HTERT RPE-1 (cell line): ENCODE data around the gene VPS16.
"Not testable (repeated sequence)": the region's sequence is repeated elsewhere in the genome, so short reads cannot be mapped to it uniquely, and the experiment has no call there.

ENCODE experiments used
- in situ Hi-C: fragments of 300-500 bp; cut with MboI; formaldehyde crosslinking; loops from 4 replicates; pipeline ENCODE4 v1.14.3; 2020; ENCODE audit warnings: low sequenced_read_pairs

VPS16 gene

DNA sequence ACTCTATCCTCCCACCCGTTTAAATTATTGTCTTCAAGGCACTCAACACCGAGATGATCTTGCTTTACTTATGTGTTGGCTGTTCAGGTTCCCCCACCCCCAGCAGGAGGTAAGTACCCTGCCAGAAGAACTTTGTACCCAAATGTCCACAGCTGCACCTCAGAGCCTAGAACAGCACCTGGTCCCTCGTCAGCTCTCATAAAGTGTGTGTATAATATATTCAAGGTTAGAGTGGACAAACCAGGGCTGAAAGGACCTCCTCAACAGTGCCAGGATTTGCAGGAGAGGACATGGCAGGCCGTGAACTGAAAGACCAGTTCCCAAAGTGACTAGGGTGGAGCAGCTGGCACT, 34.2 kb upstream of the VPS16 start:
- in situ Hi-C loops: no loop called here

DNA sequence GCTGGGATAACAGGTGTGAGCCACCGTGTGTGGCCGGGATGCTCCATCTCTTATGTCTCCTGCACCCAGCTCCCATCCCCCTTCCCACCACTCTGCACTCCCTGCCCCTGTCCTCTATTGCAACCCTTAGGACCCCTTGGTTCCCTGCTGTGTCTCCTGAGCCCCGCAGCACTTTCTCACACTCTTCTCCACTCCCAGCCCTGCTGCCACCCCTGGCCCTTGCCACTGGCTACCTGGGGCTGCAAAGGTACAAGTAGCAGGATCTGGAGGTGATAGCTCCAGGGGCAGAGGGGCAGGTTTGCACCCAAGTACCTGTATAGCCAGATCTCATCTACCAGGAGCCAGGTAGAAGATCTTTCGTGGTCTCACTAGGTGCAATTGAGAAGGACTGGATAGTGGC, 33.5 kb upstream of the VPS16 start:
- in situ Hi-C loops: no loop called here

DNA sequence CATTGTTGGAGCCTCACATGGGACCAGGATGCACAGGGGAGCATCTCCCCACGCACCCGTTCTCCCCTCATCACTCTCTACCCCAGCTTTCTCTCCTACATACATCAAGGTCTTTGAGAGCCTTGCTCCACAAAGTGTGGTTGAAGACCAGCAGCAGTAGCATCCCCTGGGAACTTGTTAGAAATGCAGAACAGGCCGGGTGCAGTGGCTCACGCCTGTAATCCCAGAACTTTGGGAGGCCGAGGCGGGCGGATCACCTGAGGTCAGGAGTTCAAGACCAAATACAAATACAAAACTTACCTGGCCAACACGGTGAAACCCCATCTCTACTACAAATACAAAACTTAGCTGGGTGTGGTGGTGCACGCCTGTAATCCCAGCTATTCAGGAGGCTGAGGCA, 32.6 kb upstream of the VPS16 start:
- in situ Hi-C loops: not testable (repeated sequence)

DNA sequence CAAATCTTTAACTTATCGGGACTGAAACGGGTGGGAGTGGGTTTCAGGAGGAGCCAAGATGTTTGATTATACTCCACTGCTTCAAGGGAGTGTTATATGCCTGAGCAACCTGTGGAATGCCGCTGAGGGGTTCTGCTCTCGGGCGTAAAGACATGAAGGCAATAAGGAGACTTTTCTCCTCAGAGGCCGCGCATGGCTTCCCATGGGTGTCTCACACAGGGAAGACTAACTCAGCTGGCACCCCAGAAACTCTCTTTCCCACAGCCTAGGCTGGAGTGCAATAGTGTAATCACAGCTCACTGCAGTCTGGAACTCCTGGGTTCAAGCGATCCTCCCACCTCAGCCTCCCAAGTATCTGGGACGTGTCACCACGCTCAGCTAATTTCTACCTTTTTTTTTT, 30.9 kb upstream of the VPS16 start:
- in situ Hi-C loops: no loop called here

DNA sequence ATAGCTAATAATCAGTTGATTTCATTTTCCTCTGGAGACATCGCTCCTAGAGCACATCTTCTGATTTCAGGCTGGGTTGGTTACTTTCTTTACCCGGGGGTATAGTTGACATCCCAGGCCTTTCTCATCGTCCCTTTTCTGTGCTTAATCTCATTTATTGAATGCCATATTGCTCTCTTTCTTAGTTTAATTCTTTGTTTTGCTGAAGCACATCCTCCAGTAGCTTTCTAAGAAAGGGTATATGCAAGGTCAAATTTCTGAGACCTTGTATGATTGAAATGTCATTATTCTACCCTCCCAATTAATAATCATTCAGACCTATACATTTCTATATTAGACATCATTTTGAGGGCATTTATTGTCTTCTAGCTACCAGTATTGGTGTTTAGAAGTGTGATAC, 28.4 kb upstream of the VPS16 start:
- in situ Hi-C loops: no loop called here

DNA sequence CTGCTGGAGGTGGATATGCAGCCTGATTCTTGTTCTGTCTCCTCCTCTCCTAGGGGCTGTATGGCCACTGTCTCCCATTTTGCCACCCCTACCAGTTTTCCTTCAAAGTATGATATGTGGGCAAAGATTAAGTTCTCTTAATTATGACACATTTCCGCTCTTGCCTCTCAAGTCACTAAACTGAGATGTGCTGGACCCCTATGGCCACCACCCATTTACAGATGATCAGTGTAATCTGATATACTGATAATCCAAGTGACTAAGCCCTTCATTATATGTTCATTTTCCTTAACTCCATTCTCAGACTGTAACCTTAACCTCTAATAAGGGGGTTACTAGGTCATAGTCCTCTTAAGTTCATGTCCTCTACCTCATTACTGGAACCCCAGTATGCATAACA, 26.5 kb upstream of the VPS16 start:
- in situ Hi-C loops: no loop called here

DNA sequence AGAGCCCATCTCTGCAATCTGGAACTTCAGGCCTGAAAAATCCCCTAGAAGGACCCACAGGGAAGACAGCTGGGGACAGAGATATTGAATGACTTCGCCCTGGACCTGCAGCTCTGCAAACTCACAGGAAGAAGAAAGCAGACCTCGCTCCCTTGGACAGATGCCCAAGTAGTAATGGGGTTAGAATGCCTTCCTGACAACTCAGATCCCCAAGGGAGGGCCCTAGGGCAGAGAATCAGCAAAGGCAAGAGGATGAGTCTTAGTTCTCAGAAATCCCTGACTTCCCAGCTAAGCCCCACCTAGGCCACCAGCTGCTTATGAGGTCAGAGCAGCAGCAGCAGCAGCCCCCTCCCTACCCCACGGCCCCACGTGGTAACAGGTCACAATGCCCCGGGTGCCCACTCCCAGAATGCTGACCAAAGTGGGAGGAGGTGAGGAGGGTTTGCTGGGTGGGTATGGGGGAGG, 25.9 kb upstream of the VPS16 start, which contains the start of gene C20orf141:
Gene C20orf141 (plus strand): TSS at position 401 of the 465 bp plus-strand sequence. CDS start 198 bp downstream, outside the sequence.
- in situ Hi-C loops: no loop called here

DNA sequence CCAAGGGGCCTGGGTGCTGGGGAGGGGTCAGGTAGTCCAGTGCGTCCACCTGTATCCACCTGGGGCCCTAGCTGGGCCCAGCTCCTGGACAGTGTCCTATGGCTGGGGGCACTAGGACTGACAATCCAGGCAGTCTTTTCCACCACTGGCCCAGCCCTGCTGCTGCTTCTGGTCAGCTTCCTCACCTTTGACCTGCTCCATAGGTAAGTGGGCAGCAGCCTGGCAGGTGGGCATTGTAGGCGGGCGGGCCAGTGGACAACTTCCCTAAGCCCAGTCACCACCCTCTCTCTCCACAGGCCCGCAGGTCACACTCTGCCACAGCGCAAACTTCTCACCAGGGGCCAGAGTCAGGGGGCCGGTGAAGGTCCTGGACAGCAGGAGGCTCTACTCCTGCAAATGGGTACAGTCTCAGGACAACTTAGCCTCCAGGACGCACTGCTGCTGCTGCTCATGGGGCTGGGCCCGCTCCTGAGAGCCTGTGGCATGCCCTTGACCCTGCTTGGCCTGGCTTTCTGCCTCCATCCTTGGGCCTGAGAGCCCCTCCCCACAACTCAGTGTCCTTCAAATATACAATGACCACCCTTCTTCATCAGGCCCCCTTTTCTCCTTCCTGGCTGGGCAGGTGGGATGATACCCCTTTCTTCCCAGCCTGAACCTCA, 25.2 kb upstream of the VPS16 start:
- in situ Hi-C loops: no loop called here

DNA sequence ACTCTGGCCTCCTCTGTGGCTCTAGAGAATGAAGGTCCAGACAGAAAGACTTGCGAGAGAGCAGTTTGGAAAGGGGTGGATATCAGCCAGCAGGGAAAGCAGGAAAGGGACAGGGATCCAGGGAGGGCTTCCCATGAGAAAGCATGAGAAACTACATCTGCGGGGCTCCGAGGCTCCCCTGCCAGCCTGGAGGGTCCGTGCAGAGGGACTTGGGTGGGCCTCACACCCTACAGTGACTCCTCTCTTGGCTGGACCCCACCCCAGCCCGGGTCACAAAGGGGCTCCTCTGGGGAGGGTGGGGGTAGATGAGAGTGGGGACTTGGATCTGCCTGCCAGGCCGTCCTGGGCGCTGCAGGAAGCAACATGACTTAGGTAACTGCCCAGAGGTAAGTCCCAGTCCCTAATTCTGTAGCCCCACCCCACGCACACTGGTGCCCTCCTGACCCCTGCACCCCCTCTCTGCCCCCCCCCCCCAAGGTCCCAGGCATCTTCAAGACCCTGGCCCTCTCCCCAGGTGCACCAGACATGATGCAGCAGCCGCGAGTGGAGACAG, 24.4 kb upstream of the VPS16 start, which contains the start of gene TMEM239:
Gene TMEM239 (plus strand): TSS at position 335 of the 553 bp plus-strand sequence. CDS start 191 bp downstream, at position 526.
- in situ Hi-C loops: no loop called here

DNA sequence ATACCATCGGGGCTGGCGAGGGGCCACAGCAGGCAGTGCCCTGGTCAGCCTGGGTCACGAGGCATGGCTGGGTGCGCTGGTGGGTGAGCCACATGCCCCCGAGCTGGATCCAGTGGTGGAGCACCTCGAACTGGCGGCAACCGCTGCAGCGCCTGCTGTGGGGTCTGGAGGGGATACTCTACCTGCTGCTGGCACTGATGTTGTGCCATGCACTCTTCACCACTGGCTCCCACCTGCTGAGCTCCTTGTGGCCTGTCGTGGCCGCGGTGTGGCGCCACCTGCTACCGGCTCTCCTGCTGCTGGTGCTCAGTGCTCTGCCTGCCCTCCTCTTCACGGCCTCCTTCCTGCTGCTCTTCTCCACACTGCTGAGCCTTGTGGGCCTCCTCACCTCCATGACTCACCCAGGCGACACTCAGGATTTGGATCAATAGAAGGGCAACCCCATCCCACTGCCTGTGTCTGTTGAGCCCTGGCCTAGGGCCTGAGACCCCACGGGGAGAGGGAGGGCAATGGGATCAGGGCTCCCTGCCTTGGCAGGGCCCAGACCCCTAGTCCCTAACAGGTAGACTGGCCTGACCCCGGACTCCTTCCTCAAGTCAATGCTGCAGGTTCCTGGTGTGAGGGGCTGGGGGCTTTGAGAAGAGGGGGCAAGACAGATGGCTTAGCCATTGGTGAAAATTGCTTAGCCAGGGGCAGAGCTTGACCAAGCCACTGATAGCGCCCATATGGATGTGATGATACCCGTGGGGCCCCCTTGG, 23.8 kb upstream of the VPS16 start:
- in situ Hi-C loops: no loop called here

DNA sequence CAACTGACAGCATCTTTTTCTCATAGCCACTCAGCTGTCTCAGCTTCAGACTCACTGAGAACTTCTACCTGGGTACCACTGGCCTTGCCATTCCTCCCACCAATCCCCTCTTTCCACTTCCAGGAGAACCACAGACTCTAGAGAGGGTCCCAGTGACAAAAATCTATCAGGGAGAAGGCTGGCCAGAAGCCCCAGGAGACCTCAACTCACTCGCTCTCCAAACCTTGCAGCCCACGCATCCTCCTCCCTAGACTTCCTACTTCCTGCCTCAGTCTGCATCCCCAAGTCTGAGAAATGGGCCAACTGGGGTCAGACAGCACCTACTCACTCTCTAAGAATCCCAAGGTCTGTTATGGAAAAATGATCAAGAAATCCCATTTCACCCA, 23.2 kb upstream of the VPS16 start:
- in situ Hi-C loops: no loop called here

DNA sequence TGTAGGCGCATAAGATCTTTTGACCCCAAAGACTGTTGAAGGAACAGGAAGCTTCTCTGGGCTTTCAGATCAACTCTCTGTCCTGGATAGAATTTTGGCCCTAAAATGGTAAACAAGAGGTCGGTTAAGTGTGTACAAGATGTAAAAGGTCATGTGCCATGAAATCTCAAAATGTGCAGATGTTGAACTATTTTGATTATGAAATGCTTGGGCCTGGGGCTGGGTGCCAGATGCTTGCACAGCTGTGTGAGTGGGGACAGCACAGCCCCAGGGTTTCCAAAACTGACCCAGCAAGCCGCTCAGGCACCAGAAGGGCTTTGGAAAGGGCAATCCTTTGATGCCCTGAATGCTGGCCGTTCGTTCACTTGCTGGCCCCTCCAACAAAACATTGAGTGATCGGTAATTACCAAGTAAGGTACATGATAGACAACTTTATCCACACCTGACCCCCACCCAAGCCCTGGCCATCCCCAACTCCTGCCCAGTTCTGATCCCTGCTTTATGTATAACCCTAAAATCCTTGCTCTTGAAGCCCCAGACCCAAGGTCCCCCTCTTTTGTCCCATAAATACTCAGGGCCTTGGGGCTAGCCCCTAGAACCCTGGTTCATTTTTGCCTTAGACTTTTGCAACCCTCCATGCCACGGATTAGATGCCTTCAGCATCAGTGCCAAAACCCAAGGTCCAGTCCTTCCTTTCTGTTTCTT, 22.5 kb upstream of the VPS16 start:
- in situ Hi-C loops: no loop called here

DNA sequence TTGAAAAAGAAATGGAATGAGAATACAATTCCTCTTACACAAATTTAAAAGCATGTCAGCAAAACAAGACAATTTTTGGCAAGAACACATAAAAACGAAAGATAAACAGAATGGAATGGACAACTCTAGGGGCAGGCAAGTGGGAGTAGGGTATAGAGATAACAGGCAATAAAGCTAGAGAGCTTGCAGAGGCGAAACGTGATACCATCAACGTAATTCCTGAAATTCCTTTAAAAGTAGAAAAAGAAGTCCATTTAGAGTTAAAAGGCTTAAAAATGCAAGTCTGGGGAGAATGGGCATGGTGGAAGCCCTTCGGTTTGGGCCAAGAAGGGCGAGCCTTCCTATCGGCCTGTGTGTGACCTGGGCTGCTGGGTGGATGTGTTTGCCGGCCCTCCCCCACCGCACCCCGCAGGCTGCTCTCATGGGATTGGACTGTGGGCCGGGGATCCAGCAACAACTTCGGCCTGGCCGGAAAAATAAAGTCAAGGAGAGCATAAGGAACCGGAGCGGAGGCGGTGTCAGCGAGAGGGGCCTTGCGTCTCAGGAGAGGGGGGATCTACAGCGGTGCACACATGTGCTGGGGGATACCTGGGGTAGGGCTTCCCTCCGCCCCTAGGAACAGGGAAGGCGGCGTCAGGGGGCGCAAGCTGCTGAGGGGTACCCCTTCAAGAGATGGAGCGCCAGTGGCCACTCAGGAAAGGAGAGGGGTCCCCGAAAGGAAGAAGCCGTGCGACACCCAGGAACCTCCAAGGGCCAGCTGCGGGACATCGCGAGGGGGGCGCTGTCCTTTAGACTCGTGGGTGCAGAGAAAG, 20.3 kb upstream of the VPS16 start:
- in situ Hi-C loops: no loop called here

DNA sequence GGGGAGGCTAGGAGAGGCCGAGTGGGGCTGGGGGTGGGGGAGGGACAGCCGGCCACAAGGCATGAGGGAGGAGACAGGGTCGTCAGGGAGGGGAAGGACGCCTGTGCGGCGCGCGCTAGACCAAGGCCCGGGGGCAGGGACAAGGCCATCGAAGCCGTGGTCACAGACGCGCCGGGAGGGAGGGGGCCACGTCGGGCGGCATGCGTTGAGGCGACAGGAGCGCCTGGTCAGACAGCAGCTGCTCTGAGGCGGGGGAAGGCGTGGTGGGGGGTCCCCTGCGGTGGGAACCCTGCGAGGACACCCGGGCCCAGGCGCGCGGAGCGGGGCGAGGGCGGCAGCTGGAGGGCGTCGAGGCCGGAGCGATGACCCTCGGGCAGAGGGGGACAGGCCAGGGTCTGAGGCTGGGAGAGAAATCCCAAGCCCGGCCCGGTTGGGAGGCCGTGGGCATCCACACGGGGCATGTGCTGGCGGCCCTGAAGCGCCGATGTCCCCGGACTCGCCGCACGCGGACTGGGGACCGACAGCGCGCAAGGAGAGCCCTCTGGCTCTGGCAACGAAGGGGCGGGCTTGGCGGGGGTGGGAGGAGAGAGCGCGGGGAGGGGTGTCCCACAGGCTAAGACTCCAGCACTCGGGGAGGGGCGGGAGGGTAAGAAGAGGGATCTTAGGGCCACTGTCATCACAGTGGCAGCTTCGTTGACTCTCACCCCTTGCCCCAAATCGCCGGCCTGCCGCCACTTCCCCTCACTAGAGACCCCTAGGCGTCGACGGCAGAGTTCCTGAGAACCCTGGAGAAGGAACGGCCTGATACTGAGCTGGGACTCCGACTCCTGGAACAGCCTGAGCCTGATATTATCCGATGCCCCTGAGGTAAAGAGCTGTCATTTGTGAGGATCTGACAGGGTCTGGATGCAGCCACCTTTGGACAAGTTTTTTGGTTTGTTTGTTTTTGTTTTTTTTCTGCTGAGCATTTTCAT, 19.4 kb upstream of the VPS16 start:
- in situ Hi-C loops: no loop called here

DNA sequence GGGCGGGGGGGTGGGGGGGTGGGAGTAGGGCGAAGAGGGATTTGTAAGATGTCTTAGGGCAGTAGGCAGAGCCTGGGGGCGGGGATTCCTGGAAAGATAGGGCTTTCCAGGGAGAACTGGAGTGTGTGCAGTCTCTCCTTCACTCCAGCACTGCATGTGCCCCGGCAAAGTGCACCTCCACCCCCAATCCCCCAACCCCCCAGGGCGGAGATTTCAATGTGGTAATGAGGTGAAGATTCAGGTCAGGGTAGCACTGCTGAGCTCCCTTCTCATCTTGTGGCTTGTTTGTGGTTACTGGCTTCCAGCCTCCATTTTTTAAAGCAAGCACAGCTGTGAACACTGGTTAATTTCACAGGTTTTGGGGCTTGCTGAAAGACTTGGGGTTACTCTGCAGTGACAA, 18.5 kb upstream of the VPS16 start:
- in situ Hi-C loops: no loop called here

DNA sequence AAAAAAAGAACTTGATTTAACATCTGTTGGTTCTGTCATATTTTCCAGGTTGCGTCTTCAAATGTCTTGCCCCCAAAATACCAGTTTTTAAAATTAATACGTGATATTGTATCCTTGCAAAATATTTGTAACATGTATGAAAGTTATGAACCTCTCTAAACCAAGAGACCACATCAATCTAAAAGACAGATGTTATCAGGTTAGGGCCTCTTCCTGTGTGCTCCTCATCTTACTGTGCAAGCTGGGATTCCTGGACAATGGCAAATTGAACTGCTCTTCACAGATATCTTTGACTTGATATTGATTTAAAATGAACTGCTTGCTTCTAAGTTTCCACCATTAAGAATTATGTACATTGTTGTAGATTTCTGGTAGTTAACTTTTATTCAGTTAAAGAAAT, 14.8 kb upstream of the VPS16 start:
- in situ Hi-C loops: no loop called here

DNA sequence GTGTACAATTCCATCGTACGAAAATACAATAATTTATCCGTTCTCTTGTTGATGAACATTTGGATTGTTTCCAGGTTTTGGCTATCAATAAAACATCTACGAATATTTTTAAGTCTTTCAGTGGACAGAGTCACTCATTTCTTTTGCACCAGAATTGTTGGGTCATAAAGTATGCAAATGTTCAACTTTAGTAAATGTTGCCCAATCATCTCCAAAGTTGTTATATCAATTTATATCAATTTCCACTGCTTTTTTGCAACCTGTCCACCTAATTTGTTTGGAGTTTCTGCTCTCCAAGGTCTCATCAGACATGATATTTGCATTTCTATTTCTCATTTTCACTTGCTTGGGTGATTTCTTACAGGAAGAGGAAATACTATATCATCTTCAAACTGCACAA, 13.9 kb upstream of the VPS16 start:
- in situ Hi-C loops: no loop called here

DNA sequence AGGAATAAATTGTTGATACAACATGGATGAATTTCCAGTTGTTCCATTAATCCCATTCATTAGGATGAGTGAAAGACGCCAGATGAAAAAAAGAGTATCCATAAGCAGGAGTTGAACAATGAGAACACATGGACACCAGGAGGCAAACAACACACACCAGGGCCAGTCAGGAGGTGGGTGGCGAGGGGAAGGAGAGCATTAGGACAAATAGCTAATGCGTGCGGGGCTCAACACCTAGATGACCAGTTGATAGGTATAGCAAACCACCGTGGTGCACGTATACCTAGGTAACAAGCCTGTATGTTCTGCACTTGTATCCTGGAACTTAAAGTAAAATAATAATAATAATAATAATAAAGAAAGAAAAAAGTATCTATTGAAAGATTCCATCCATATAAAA, 11.2 kb upstream of the VPS16 start:
- in situ Hi-C loops: no loop called here

DNA sequence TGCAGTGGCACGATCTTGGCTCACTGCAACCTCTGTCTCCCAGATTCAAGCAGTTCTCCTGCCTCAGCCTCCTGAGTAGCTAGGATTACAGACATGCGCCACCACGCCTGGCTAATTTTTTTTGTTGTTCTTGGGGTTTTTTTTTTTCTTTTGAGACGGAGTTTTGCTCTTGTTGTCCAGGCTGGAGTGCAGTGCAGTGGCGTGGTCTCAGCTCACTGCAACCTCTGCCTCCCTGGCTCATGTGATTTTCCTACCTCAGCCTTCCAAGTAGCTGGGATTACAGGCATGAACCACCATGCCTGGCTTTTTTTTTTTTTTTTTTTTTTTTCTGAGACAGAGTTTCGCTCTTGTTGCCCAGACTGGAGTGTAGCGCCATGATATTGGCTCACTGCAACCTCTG, 9.3 kb upstream of the VPS16 start:
- in situ Hi-C loops: not testable (repeated sequence)

DNA sequence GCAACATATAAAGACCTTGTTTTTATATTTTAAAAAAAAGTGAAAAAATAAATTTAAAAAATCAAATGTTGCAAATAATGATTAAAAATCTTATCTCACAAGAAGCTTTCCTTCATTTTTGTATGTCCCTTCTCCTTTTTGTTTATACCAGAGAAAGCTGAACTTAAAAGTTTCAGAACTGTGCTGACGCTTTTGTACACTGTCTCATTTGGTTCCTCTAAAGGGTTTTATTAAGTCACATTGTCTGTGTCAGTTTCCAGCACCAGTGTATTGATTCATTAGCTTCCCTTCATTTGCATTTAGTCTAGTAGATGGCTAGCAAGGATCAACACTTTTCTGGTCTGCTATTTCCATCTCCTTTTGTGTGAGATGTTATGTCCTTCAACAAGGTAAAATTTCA, 6.8 kb upstream of the VPS16 start:
- in situ Hi-C loops: no loop called here
